Middle frontal gyrus (tissue), 1 donor: ENCODE measurements around the gene CLCN5.
A peak's percentile ranks its signal among the peaks of the same experiment; 100 is the strongest.
"Not testable (repeated sequence)": the region's sequence is repeated elsewhere in the genome, so short reads cannot be mapped to it uniquely, and the experiment has no call there.

Source experiments
- DNase-seq: peaks from one replicate; pipeline ENCODE4 v3.0.0-alpha.2; 2015; ENCODE audit warnings: low spot score; ENCODE audit errors: extremely low spot score

The CLCN5 gene

DNA sequence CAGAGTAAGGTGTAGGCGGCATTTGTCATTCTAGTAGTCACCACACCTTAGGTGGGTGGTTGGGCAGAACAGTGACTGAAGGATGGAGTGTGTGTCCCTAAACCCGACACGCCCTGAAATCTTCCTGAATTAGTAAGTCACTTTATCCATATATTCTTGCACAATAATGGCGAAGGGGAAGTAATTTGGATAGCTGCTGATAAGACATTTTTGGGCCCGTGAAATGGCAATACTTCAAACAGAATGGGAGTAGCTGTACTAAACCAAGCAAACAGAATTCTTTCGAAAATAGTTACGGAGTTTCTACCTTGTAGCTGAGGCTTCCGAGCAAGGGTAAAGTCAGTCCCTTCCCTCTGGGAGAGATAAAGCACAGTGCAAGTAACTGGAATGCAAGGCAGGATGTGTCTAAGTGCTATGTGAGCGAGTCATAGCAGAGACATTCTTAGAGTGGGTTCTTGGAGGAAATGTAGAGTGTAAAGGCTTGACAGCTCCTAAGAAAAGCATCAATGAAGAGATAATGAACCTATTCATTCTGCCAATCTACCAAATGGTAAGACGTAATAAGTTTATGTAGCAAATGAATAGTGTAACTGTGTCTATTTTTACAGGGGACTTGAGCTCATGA lies 72.8 kb downstream of the CLCN5 start:
- no peak for DNase-seq

DNA sequence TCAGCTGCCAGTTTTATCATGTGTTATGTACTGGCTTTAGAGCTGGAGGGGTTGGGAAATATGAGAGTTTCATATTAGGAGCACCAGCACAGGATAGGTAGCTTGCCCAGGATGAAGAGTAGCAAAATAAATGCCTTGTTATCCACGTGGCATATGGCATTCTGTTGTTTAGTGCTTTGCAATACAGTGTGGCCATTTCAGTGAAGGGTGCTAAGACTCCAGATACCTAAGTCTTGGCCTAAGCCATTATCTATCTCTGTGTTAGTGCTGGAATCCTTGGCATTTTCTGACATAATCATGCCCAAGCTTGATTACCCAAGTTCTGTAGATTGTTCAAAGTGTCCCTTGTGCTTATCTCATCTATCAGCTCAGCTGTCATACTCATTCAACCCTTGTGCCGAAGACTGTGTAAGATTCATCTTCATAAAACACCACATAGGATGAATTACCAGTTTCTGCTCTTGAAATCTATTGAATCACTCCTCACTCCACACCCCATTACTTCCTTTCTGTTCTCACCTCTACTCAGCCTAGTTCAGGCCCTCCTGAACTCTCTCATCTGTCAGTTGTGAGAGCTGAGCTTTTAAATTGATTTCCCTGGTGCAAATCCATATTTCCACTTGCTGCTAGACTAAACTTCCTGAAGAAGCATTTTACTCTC lies 73.5 kb downstream of the CLCN5 start:
- DNase-seq: no peak

DNA sequence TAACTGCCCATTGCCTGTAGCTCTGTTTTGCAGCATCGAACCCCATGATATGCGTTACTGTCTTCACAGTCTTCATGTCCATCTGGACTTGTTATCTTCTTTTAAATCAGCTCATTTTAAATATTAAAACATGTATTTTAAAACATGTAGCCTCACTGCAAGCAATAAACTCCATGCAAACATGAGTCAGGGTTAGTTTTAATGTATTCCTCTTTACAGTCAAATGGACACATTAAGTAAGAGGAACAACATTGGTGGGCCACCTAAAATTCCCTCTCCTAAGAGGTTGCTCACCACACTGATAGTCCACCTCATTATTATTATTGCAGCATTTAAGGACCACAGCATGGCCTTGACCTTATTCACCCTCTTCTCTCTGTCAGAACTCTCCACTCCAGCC lies 74.1 kb downstream of the CLCN5 start:
- no peak for DNase-seq

DNA sequence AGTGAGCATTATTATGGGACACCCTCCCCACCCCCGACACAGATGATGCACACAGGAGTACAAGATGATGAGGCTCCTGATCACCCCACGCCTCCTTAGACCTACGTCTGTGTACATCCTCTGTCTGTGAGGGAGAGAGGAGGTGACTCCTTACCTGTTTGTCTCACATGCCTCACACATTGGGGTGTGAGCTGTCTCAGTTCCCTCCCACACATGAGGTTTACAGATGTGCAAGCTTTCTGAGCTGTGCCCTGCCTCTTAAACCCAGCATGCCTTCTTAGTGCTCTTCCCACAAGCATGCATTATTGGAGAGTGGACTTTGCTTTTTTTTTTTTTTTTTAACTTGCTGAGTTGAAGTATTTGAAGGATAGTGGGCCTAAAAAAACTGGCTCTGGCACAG lies 76.7 kb downstream of the CLCN5 start:
- DNase-seq: no peak

DNA sequence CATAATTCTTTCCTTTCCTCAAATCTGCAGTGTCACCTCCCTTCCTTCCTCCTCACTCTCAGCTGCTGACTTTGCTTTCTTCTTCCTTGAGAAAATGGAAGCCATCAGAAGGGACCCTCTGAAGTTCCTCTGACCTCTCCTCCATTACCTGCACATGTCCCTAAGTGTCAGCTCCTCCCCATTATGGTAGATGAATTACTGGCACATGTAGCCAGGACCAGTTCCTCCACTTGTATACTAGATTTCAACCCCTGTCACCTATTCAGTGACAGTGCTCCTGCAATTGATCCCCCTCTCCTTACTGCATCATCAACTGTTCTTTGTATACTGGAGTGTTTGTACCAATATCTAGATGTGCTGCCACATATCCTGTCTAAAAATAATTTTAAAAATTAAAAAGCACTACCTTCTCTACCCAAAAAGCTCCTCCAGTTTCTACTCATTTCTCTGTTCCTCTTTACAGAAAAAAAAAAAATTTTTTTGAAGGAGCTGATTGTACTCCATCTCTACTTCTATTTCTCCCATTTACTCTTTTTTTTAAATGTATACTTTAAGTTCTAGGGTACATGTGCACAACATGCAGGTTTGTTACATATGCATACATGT lies 78.6 kb downstream of the CLCN5 start:
- DNase-seq: no peak

DNA sequence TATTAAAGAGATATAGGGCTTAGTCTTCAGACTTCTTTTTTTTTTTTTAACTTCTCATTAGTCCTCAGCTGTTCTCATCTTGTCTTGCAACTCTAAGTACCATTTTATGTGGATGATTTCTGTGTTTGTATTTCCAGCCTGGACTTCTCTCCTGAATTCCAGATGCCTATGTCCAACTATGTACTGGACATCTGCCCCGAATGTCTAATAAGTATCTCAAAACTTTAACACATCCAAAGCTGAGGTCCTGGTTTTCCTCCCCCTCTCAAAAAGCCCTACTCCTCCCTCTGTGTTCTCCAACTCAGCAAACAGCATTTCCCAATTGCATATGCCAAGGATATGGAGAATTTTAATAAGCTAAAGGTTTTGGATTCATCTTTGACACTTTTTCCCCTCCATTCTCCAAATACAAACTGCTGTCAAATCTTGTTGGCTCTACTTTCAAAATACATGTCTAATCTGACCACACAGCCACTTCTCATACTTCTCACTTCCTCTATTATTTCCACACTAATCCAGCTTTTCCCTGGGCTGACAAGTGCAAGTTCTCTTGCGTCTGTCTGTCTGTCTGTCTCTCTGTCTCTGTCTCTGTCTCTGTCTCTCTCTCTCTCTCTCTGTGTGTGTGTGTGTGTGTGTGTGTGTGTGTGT lies 79.8 kb downstream of the CLCN5 start:
- no peak for DNase-seq

DNA sequence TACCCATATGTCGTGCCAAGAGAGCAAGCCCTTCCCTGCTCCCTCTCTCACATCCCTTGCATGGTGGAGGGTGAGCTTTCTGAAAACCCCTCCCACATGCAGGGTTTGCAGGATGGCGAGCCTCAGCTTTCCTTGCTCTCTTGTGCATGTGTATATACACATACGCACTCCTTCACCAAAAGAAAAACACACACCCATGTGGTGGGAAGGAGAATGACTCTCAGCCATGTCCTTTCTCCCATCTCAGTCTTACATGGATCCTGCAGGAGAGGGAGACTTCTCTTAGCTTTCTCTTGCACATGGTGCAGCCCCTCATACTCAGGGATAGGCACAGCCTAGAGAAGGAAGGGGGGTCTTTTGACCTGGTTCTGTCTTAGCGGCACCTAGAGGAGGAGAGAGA lies 81.1 kb downstream of the CLCN5 start:
- DNase-seq: no peak

DNA sequence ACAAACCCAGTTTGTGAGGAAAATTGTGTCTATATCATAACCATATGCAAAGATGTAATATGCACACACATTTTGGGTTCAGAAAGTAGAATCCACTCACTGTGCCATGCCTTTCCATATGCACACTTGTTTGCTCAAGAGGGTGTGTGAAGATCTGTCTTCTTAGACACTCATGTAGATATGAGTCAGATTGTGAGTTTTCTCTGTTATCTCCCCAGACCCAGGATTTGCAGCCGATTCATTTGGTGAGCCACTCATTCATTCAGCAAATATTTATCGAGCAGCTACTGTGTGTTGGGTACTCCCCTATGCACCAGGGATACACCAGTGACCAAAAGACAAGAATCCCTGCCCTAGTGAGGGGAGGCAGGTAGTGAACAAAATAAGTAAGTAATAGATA lies 81.5 kb downstream of the CLCN5 start:
- DNase-seq: no peak

DNA sequence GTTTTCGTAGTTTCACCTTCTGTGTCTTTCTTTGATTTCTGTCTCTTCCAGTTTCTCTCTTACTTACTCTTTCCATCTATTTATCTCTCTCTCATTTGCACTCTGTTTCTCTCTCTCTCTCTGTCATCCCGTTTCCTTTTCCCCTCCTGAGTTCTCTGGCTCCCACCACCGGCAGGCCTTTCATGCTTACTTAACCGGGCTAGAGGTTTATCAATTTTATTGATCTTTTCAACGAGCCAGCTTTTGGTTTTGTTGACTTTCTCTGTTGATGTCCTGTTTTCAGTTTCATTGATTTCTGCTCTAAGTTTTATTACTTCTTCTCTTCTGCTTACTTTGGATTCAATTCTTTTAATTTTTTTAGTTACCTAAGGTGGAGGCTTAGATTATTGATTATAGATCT lies 103.2 kb downstream of the CLCN5 start:
- not testable (repeated sequence) for DNase-seq

DNA sequence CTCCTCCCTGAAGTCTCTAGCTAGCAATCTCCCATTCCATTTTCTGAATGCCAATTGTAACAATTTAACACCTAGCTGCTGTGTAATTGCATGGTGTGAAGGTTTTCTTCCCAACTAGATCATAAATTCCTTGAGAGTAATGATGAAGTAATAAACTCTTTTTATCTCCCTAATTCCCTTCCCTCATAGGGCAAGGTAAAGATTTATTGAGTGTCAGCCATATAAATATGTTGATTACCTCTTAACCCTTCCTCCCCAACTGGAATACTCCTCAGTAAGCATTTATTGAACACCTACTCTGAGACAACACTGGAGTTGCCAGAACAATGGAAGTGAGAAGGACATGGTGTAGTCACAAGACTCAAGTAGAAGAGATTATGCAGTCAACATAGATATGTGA lies 112.7 kb downstream of the CLCN5 start:
- no peak for DNase-seq

DNA sequence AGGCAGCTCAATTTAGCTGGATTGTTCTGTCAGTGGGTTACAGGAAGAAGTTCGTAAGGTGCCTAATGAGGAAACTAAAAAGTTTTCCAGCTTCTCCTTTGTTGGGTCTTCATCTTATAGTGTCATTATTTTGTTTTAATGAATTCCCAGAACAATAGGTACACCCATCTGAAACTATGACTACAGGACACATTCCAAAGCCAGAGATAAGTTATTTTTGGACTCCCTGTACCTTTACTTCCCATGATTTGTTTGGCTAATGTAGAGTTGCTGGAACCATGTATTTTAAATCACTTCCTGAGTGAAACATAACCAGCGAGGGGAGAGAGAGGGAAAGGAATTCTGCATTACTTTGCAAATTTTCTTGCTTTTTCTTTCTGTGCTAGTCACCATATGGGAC lies 114.0 kb downstream of the CLCN5 start:
- DNase-seq: no peak

DNA sequence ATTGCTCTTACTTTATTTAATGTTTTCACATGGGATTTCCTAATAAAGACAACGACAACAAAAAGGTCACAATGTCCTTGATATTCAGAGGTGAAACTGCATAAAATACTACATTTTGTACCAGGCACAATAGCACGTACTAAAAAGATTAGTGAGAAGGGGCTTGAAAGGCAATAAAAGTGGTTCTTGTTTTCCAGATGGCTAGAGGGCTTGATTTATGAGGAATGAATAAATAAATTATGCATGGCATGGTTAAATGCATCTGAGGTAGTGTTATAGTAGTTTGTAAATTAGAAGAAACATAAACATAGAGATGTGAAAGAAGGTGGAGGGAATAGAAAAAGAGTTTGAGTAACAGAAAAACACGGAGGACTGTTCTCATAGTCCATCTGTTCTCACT lies 123.4 kb downstream of the CLCN5 start:
- DNase-seq: no peak

DNA sequence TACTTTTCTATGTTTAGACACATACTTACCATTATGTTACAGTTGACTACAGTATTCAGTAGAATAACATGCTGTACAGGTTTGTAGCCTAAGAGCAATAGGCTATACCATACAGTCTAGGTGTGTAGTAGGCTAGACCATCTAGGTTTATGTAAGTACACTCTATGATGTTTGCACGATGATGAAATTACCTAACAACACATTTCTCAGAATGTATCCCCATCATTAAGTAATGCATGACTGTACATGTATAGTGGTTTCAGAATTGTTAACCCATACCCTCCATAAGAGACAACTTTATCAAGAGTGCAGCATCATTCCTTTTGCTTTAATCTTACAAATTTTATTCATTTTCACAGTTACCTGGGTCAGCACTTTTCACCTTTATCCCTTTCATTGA lies 126.8 kb downstream of the CLCN5 start:
- no peak for DNase-seq

DNA sequence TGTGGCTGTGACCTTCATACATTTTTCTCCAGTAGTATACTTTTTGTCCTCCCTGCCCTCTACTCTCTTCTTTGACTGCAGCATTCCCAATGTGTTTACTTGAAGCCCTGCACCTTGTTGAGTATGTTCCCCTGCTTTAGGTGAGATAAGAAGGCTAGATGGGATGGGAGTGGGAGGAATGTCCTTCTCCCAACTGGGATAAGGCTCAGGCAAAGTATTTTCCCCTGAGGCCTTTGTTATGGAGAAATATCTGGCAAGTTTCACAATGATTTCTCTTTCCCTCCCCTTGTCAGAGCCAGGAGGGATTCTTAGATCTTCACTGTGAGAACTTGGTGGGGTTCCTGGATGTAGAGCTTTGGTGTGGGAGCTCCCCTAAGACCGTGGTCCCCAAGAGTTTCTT lies 131.8 kb downstream of the CLCN5 start:
- no peak for DNase-seq

DNA sequence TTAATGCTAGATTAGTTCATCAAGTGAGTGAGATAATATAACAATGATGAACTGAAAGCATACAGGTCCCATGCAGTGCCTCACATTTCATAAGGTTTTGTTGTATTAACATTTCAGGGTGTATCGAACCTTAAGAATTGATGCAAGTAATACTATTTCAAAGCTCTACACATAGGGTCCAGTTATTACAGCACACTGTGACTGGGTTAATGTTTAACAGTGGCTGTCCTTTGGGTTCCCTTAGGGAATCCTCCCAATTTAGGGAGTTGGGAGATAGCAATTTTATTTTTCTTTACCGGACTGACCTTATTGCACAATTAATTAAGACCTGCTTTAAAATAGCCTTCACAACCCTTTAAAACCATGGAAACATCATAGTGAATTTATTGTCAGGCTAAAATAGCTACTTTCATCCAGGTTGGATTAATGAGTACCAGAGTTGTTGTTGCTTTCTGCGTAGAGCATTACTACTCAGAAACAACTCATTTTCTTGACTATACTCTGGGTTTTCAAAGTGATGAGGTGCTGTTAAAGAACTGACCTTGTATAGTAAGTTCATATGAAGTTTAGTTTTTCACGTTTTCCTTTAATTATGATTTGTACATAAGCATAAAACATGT lies 144.0 kb downstream of the CLCN5 start:
- no peak for DNase-seq

DNA sequence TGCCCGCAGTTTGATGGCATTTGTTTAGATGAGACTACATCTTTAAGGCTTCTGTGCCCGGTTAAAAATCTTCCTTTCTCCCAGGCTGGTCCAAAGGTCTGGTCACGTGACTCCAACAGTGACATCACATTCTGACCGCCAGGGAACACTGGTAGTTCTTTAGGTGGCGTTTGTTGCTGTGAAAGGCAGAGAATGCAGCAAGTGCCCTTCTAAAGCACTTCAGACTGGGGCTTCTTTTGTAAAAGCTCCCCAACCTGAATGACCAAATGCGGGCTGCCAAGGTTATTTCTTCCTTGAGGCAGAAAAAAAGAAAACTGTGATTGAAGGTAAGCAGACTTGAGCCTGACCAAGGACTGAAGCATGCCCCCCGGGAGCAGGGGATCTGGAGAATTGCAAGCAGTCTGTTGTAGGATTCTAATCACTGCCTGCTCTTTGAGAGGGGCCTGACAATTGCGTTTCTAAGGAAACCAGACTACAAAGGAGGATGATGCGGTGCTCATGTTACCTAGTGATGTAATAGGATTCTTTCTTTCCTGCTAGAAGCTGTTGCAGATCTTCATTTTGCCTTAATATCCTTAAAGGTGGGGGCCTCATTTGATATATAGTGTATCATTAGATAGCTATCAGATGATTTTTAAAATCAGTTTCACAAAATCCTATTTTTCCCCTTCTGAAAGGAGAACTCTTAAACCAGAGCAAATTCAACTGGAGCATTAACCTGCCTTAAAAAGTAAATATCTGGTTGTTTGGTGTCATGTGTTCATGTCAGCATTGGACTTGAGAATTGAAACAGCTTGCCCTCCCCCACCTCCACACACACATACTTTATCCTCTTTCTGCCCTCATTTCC lies 145.3 kb downstream of the CLCN5 start:
- DNase-seq: peak; percentile 13

DNA sequence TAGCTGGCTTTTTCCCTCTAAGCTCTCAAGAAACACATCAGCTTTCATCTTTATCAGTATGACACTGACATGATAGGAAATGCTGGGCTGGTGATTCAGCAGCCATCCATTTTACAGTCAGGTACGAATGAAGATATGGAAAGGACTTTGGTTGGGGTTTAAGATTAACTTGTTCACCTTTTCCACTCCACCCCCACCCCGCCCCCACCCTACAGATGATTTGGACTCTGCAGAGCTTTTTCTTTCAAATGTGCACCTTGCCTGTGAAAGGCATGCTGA lies 145.8 kb downstream of the CLCN5 start:
- no peak for DNase-seq

DNA sequence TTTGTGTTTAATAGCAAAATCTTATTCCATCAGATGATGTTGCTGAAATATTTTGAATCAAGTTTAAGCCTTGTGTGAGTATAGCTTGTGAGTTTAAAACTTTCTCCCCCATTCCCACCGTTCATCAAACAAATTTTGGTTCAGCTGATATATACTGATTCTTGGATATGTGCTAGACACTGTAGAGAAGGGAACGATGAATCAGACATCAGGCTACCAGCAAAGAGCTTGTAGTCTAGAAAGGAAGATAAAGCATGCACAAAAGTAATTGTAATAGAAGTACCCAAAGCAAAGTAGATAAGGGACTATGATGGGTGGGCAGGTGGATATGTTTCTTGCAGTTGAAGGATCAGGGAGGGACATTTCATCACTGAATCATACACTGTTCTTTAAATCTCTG lies 146.5 kb downstream of the CLCN5 start:
- DNase-seq: no peak

DNA sequence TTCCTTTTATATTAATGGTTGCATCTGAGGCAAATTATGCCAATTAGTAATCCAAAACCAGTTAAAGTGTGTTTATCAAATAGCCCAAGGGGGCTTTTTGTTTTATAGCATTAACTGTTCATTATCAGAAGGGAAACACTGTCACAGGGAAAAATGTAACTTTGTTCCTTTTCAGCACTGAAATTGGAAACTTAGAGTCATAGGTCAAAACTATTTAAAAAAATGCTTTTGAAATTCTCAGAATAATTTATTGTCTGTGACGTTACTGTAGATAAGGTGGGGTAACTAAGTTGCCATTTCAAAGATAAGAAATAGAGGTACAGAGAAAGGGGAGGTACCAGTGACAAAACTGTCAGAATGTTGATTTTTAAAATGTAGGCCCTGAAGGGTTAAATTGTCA lies 149.1 kb downstream of the CLCN5 start:
- DNase-seq: no peak

DNA sequence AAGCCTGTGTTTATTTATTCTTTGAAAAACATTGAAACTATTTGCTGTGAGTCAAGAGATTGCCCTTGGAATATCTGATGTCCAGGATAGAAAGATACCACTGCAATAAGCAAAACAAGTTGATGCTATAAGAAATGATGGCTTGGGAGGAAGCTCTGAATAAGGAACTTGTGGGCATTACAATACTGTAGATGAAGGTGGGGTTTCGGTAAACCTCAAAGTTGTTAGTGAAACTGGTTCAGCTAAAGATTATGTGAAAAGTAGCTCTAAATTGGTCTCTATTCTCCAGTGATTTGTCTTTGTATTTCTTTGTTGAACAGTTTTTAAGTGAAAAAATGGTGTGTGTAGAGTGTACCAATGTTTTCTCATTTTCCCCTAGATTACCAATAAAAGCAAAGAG lies 149.7 kb downstream of the CLCN5 start:
- no peak for DNase-seq

DNA sequence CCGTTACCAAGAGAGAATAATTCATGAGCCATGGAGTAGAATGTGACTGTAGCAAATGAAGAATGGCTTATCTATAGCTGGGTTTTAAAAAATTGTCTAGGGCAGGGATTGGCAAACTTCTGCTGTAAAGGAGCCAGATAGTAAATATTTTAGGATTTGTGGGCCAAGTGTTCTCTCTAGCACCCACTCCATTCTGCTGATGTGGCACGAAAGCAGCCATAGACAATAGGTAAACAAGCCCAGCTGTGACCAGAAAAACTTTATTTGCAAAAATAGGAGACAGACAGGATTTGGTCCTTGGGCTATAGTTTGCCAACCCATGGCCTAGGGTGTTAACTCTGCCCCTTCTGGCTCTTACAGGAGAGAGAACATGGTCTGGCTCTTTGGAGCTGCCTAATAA lies 151.2 kb downstream of the CLCN5 start:
- DNase-seq: no peak
